T47D (cell line): Measurements from ENCODE around the gene ENPP1.

Experiments used
- DNase-seq, 2 experiments: peaks; one replicate each; pipeline versions ENCODE4 v3.0.0 to v3.0.0-alpha.2; 2011 to 2012; ENCODE audit warnings: low read depth in 1 of 2, low spot score in 1 of 2
- JUND ChIP-seq: IDR thresholded peaks from 2 replicates; pipeline ENCODE4 v1.6.1; 2012; ENCODE audit warnings: low read depth
- in situ Hi-C: cut with HindIII; loops from 2 replicates; pipeline ENCODE4 v1.10.0; 2016; ENCODE audit warnings: low sequenced_read_pairs, low pct_unique_long_range_greater_than_20kb

ENPP1 gene

GRCh38 chr6:131791476-131791875, 16.3 kb upstream of the ENPP1 start:
- no peak for DNase-seq
- TF ChIP-seq JUND: no peak
- in situ Hi-C loops: no loop called here

GRCh38 chr6:131792091-131792496, 15.7 kb upstream of the ENPP1 start:
- in situ Hi-C loops: no loop called here
- TF ChIP-seq JUND: no peak
- DNase-seq: peak in 1 of 2 experiments; percentile 7

- no peak for TF ChIP-seq JUND
- DNase-seq: no peak
Measured at GRCh38 chr6:131795366-131795765, 12.5 kb upstream of the ENPP1 start.

GRCh38 chr6:131802347-131802746, 5.5 kb upstream of the ENPP1 start:
- no peak for DNase-seq
- no peak for TF ChIP-seq JUND
- in situ Hi-C loops: no loop called here

More at GRCh38 chr6:131795366-131795765, 12.5 kb upstream of the ENPP1 start:
- in situ Hi-C loops: no loop called here

DNA sequence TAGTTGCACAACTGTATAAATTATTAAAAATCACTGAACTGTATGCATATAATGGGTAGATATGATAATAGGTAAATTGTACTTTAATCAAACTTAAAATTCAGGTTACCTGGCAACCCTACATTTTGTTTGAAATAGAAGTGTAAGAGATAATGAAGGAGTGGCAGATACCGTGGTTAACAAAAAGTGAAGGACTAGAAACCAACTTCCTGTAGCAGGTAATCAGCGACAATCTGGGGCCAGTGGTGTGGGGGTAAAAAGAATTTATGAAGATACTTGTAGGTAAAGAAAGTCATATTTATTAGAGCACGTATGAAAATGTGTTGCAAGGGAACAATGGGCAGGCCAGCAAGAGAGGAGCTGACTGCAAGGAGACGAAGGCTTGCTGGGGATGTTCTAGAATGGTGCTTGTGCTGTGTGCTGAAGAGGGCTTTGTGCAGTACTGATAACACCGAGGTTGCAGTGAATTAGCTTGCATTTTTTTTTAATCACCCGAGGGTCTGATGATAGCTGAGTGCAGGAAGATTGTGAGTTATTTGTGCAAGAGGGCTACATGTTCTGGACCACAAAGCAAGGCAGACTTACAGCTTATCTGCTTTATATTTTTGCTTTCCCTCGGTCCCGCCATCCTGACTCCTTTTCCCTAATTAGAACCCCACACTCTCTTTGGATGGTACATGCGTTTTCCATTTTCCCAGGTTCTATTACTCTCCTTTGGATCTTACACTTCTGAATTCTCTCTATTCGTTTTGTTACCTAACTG, 4.6 kb upstream of the ENPP1 start:
- in situ Hi-C loops: no loop called here
- no peak for DNase-seq
- TF ChIP-seq JUND: no peak

DNA sequence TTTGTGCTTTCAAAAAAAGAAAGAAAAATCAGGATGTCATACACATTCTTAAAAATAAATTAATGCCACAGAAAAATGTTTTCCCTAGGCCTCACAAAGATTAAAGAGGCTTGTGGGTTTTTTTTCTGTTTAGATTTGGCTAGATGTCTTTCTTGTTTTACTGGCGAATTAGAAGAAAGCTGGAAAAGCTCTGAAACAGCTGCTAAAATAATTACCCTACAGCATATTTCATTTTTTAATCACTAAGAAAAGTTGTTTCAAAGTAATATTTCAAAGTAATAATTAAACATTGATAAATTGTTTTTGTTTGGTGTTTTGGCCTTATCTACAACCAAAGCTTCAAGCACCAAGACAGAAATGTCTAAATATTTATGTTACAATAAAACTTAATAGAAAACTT, 3.7 kb upstream of the ENPP1 start:
- no peak for DNase-seq
- in situ Hi-C loops: no loop called here
- TF ChIP-seq JUND: no peak

DNA sequence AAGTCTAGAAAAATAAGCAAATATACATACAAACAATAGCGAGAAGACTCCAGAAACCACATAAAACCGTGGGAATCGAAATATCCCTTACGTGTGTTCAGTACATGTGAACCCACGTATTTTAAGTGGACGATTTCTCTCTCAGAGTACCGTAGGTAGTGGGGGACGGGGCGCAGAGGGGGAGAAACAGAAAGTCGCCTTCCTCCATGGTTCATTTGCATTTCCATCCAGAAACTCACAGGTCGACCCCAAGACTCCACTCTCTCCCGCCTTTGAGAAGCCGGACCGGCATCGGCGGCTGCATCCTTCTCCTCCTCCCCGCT, 538 bp upstream of the ENPP1 start:
- TF ChIP-seq JUND: no peak
- DNase-seq: no peak
- in situ Hi-C loops: no loop called here

DNA sequence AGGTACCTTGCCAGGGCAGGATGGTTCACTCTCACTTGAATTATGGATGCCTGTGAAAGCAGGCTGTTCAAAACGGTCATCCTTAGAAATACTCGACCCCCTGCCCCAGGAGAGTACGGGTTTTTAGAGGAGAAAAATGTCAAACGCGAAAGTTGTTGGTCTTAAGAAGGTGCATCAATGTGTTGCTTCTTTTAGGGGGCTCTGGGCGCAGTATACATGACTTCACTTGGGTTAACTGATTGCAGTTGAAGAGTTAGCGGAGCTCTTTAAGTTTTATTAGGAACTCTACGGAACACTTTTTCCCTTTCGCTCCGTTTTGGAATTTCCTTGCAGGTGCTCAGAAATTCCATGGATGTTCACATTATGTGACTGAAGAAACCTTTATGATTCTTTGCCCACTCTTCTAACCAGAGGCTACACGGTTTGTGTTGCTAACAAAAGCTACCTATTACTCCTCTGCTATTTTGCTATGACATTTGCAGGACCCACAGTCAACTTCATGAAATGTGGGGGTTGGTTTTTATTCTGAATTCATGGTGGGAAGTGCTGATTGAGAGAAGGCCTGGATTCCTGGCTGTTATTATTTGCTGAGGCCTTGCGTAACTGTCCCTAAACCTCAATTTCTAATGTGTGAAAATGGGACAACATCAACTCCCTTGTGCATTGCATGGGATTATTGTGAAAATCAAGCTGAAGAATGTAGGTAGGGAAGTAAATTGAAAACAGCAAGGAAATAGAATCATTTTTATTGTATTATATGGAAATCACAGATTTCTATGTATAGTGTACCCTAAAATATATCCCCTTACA, 845 bp downstream of the ENPP1 start:
- TF ChIP-seq JUND: no peak
- in situ Hi-C loops: no loop called here
- DNase-seq: no peak

DNA sequence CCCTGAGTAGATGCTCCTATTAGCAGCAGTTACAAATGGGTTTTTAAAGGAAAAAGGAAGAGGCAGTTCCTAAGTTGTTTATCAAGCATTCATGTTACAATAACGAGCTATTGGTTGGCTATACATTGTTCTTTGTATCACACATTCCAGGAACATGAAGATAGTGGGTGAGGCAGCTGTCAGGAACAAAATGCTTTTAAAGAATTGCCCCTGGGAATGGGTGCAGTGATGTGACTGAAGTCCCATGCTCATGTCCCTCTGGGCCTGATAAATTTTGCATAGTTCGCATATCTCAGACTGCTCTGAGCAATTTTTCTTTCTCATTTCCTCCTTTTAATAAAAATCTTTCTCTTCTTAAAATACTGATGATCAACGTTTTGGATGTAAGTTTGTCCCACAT, 3.7 kb downstream of the ENPP1 start:
- TF ChIP-seq JUND: no peak
- in situ Hi-C loops: no loop called here
- DNase-seq: no peak

DNA sequence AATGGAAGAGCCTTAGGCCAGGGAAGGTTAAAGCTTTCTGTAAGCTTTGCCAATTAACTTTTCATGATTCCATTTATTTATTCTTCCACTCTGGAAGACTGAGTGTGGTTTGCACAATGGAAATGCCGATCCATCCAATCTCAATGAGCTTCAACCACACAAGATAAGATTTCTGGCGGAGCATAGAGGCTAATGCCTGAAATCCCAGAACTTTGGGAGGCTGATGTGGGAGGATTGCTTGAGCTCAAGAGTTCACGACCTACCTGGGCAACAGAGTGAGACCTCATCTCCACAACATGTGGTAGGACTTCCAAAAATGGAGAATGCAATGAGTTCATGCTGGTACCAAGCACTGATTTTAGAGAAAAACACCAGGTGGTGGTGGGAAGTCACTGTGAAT, 6.2 kb downstream of the ENPP1 start:
- no peak for DNase-seq
- TF ChIP-seq JUND: no peak
- in situ Hi-C loops: no loop called here

DNA sequence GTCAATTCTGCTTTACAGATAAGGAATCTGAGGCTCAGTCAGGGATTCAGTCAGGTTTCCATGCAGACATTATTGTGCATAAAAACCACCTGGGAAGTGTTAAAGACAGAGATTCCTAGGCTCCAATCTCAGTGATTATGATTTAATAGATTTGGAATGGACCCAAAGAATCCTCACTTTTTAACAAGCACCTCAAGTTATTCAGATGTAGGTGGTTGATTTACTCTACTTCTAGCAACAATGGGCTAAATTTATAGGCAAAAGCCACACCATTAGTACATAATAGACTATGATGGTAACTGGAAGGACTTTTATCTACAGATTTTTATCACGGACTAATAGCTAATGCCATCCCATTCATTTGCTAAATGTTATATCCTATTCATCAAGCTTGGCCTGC, 9.0 kb downstream of the ENPP1 start:
- no peak for DNase-seq
- in situ Hi-C loops: no loop called here
- TF ChIP-seq JUND: no peak

DNA sequence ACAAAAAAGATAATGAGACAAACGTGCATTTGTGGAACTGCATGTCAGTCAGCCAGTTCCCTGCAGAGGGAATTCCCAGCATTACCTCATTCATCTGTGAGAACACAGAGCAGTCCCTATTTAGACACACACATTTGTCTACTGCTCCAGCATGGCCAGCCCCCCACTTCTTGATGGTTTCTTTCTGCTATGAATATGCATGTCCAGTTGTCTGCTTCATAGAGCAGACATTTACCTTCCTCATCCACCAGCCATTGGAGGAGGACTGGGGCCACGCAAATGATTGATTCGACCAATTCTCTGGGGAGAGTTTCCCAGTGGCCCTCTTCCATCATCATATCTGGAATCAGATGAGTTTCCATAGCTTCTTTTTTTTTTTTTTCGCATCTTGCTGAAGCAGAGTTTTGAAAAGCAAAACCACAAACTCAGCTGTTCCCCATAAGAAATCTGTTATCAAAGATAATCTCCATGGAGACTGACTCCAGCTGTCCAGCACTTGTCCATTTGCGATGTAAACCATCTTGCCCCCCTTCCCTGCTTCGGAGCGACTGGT, 11.8 kb downstream of the ENPP1 start:
- no peak for DNase-seq
- in situ Hi-C loops: no loop called here
- TF ChIP-seq JUND: no peak
